Activated B cell treated with CpG ODN at 0.5 μM for 24 hours (primary cell): ENCODE measurements around the gene RBM24. TPM values are rescaled to one million over a fixed set of nuclear protein-coding genes. Genes with fewer than 3 reads are reported as not detected.

Experiments
- ATAC-seq: fragments of 200-7000 bp; cut with Tn5 transposase; one replicate; pipeline ENCODE4 v1.10.0; 2021; ENCODE audit warnings: low read depth, mild to moderate bottlenecking, moderate library complexity
- CTCF ChIA-PET: fragments of 350-600 bp; sonication (Branson Sonifier 250); formaldehyde crosslinking; loops from one replicate; lab custom pipeline; 2021; ENCODE audit warnings: antibody characterized with exemption; lab: Charles Lee
- POLR2A ChIA-PET: fragments of 350-600 bp; sonication (Branson Sonifier 250); formaldehyde crosslinking; loops from one replicate; lab custom pipeline; 2021; ENCODE audit warnings: antibody characterized with exemption; lab: Charles Lee
- DNase-seq: peaks from one replicate; pipeline ENCODE4 v3.0.0; 2022
- H3K27ac Mint-ChIP-seq: one replicate; pipeline ENCODE4 v1.8.0; 2020; ENCODE audit warnings: mixed read lengths
- H3K27me3 Mint-ChIP-seq: one replicate; pipeline ENCODE4 v1.8.0; 2021; ENCODE audit warnings: mixed read lengths
- H3K36me3 Mint-ChIP-seq: one replicate; pipeline ENCODE4 v1.8.0; 2021; ENCODE audit warnings: low read depth, mixed read lengths
- H3K4me1 Mint-ChIP-seq: one replicate; pipeline ENCODE4 v1.8.0; 2021; ENCODE audit warnings: mixed read lengths
- H3K4me3 Mint-ChIP-seq: one replicate; pipeline ENCODE4 v1.8.0; 2020; ENCODE audit warnings: mild to moderate bottlenecking, mixed read lengths
- H3K9me3 Mint-ChIP-seq: one replicate; pipeline ENCODE4 v1.8.0; 2020; ENCODE audit warnings: mixed read lengths
- CTCF ChIP-seq: fragments of 200-600 bp; IDR thresholded peaks from one replicate; pipeline ENCODE4 v1.8.0; 2022; ENCODE audit warnings: antibody characterized with exemption, mild to moderate bottlenecking
- intact Hi-C: fragments of 100-400 bp; cut with micrococcal nuclease; formaldehyde crosslinking; loops from one replicate; pipeline ENCODE4 v1.15.1; 2024
- total RNA-seq: library from RNA; stranded (reverse); gene quantifications from 2 replicates; pipeline ENCODE4 v1.2.3, GENCODE V29; 2022

The RBM24 gene
- total RNA-seq, 1 donor from 2014 or later, result not detected

DNA sequence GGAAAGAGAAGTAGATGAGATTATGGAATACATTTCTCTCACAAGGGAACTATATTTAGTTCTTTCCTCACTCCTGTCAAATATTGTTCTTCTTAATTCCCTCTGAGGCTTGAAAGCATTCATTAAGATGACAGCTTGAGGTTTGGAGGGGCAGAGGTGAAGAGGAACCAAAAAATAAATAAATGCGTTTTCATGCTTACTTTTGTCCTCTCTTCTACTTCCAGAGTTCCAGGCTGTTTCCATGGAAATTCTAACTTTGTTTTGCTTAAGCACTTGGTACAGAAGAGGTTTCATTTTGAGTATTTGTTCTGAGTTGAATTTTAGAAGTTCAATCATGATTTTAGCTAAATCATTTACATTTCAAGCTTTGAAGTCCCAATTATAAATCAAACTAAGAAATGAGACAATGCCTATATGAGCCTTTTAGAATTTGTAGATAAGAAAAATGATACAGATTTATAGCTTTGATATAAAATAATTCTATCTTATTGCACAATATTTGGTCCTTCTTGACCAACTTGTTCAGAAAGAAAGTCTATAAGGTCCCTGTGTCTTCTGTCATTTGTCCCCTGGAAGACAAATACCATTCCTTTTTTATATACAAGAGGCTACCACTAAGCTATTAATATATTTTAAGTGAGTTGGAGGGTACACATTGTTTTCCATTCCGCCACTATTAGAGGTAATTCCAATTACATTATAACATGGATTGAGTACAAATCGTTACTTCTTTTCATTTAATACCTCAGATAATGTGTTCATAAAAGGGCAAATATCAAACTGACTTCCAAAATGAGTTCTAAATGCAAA, 16.3 kb downstream of the RBM24 start:
- Mint-ChIP-seq H3K9me3 (peaks cover 3% of the 10 kb centered on the region), H3K4me1 (no peaks in the 10 kb centered on the region), H3K27ac (no peak overlapping the region), H3K36me3 (no peaks in the 10 kb centered on the region), H3K4me3 (no peak overlapping the region), H3K27me3 (no peaks in the 10 kb centered on the region)
- ChIA-PET CTCF (no interaction called here), POLR2A (no interaction called here)
- DNase-seq (no peak), ATAC-seq (no peak)
- intact Hi-C loops, result no loop called here
- no peak for TF ChIP-seq CTCF

- CTCF ChIA-PET, result no interaction called here
- Mint-ChIP-seq H3K27me3 (no peaks in the 10 kb centered on the region), H3K9me3 (peaks cover 3% of the 10 kb centered on the region), H3K4me1 (no peaks in the 10 kb centered on the region), H3K27ac (no peak overlapping the region), H3K4me3 (no peak overlapping the region), H3K36me3 (no peaks in the 10 kb centered on the region)
- ATAC-seq (no peak), DNase-seq (no peak)
- POLR2A ChIA-PET, result no interaction called here
- no peak for TF ChIP-seq CTCF
- intact Hi-C loops, result no loop called here
Measured at GRCh38 chr6:17298257-17298656, 17.1 kb downstream of the RBM24 start.

- intact Hi-C loops, result no loop called here
- ChIA-PET CTCF (no interaction called here), POLR2A (no interaction called here)
- DNase-seq (no peak), ATAC-seq (no peak)
- H3K36me3 Mint-ChIP-seq, result no peaks in the 10 kb centered on the region
- no peaks in the 10 kb centered on the region for H3K4me1 Mint-ChIP-seq
- H3K9me3 Mint-ChIP-seq, result peaks cover 3% of the 10 kb centered on the region
- no peak overlapping the region for H3K27ac Mint-ChIP-seq
- TF ChIP-seq CTCF, result no peak
- H3K4me3 Mint-ChIP-seq, result no peak overlapping the region
- no peaks in the 10 kb centered on the region for H3K27me3 Mint-ChIP-seq
Measured at GRCh38 chr6:17299222-17299621, 18.1 kb downstream of the RBM24 start.

DNA sequence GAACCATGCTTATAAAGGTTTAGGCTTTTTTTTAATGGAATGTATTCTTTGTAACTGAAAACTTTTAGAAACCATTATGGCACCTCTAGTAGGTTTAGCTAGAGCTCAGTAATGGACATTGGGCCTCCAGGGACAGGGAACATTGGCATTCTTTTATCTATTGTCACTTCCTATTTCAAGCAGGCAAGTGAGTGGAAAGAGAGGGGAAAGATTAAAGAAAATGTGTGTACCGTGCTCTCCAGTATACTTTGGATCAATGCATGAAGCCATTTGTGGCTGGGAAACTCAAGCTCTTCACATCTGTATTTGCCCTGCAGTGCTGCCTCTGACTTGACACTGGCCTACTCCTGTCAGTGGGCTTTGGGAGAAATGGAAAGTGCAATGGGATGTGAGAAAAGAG, 18.6 kb downstream of the RBM24 start:
- H3K4me3 Mint-ChIP-seq, result no peak overlapping the region
- TF ChIP-seq CTCF, result no peak

GRCh38 chr6:17300637-17301036, 19.5 kb downstream of the RBM24 start:
- DNase-seq (no peak), ATAC-seq (no peak)
- no peak overlapping the region for H3K4me3 Mint-ChIP-seq
- H3K27me3 Mint-ChIP-seq, result no peaks in the 10 kb centered on the region
- no peaks in the 10 kb centered on the region for H3K4me1 Mint-ChIP-seq
- H3K36me3 Mint-ChIP-seq, result no peaks in the 10 kb centered on the region
- ChIA-PET CTCF (no interaction called here), POLR2A (no interaction called here)
- TF ChIP-seq CTCF, result no peak
- intact Hi-C loops, result no loop called here
- peaks cover 3% of the 10 kb centered on the region for H3K9me3 Mint-ChIP-seq
- no peak overlapping the region for H3K27ac Mint-ChIP-seq

More for the DNA sequence above, 18.6 kb downstream of the RBM24 start:
- peaks cover 3% of the 10 kb centered on the region for H3K9me3 Mint-ChIP-seq
- no peaks in the 10 kb centered on the region for H3K27me3 Mint-ChIP-seq
- intact Hi-C loops, result no loop called here
- no peaks in the 10 kb centered on the region for H3K4me1 Mint-ChIP-seq
- CTCF ChIA-PET, result no interaction called here
- H3K27ac Mint-ChIP-seq, result no peak overlapping the region
- DNase-seq (no peak), ATAC-seq (no peak)
- no peaks in the 10 kb centered on the region for H3K36me3 Mint-ChIP-seq
- POLR2A ChIA-PET, result no interaction called here
